Neural progenitor cell (in vitro differentiated cells): ENCODE measurements around the gene IER5. TPM values are rescaled to one million over a fixed set of nuclear protein-coding genes. Genes with fewer than 3 reads are reported as not detected.

Source experiments
- DNase-seq: peaks from one replicate; pipeline ENCODE4 v3.0.0-alpha.2; 2016; ENCODE audit warnings: low spot score
- H2AFZ ChIP-seq: fragments of 200-600 bp; sonication (generic); replicated peaks from 2 replicates; pipeline ENCODE4 v1.6.1; 2016; ENCODE audit warnings: antibody characterized with exemption
- H3F3A ChIP-seq: fragments of 200-600 bp; sonication (generic); 2 replicates; pipeline ENCODE4 v1.6.1; 2016; ENCODE audit warnings: antibody characterized with exemption, low read depth
- H3K27ac ChIP-seq: fragments of 200-600 bp; sonication (generic); 2 replicates; pipeline ENCODE4 v1.5.1; 2016; ENCODE audit warnings: mild to moderate bottlenecking
- H3K27me3 ChIP-seq: fragments of 200-600 bp; sonication (generic); 2 replicates; pipeline ENCODE4 v1.6.1; 2016; ENCODE audit warnings: mild to moderate bottlenecking, moderate library complexity
- H3K36me3 ChIP-seq: fragments of 200-600 bp; sonication (generic); 2 replicates; pipeline ENCODE4 v1.5.1; 2016
- H3K4me1 ChIP-seq: fragments of 200-600 bp; sonication (generic); 2 replicates; pipeline ENCODE4 v1.6.1; 2016; ENCODE audit warnings: mixed run types
- H3K4me2 ChIP-seq: fragments of 200-600 bp; sonication (generic); 2 replicates; pipeline ENCODE4 v1.6.1; 2016
- H3K4me3 ChIP-seq: fragments of 200-600 bp; sonication (generic); 2 replicates; pipeline ENCODE4 v1.5.1; 2016
- H3K79me2 ChIP-seq: fragments of 200-600 bp; sonication (generic); 2 replicates; pipeline ENCODE4 v1.6.1; 2016; ENCODE audit warnings: low read depth
- H3K9ac ChIP-seq: fragments of 200-600 bp; sonication (generic); 2 replicates; pipeline ENCODE4 v1.6.1; 2016
- H3K9me3 ChIP-seq: fragments of 200-600 bp; sonication (generic); 2 replicates; pipeline ENCODE4 v1.5.1; 2016; ENCODE audit warnings: low read depth
- H4K20me1 ChIP-seq: fragments of 200-600 bp; sonication (generic); 2 replicates; pipeline ENCODE4 v1.6.1; 2016; ENCODE audit warnings: low read depth
- H3K27ac Mint-ChIP-seq: 3 replicates; pipeline ENCODE4 v1.8.0; 2021; ENCODE audit warnings: mixed read lengths
- H3K27me3 Mint-ChIP-seq: 2 replicates; pipeline ENCODE4 v1.8.0; 2022; ENCODE audit warnings: low read depth, mild to moderate bottlenecking, inconsistent platforms, moderate library complexity, mixed read lengths; ENCODE audit not compliant: insufficient read depth
- H3K36me3 Mint-ChIP-seq: 3 replicates; pipeline ENCODE4 v1.8.0; 2021; ENCODE audit warnings: mixed read lengths
- H3K4me1 Mint-ChIP-seq: 3 replicates; pipeline ENCODE4 v1.8.0; 2021; ENCODE audit warnings: mixed read lengths
- H3K4me3 Mint-ChIP-seq: 3 replicates; pipeline ENCODE4 v1.8.0; 2021; ENCODE audit warnings: mild to moderate bottlenecking, moderate library complexity, mixed read lengths
- H3K9me3 Mint-ChIP-seq: 3 replicates; pipeline ENCODE4 v1.8.0; 2020; ENCODE audit warnings: mixed read lengths
- CTCF ChIP-seq: fragments of 200-600 bp; sonication (generic); IDR thresholded peaks from 2 replicates; pipeline ENCODE4 v1.5.1; 2017; ENCODE audit warnings: antibody characterized with exemption, mild to moderate bottlenecking
- EZH2 ChIP-seq: fragments of 200-600 bp; sonication (generic); IDR thresholded peaks from 2 replicates; pipeline ENCODE4 v1.6.1; 2017; ENCODE audit warnings: antibody characterized with exemption, mild to moderate bottlenecking, moderate library complexity
- EZH2phosphoT487 ChIP-seq: fragments of 200-600 bp; sonication (generic); IDR thresholded peaks from 2 replicates; pipeline ENCODE4 v1.6.1; 2017; ENCODE audit warnings: antibody characterized with exemption
- total RNA-seq: library from RNA; depleted of rRNA; stranded (reverse); fragments of >200 nt; gene quantifications from 2 replicates; pipeline ENCODE4 v1.2.3, GENCODE V29; 2015; ENCODE audit warnings: low replicate concordance

The IER5 gene
- total RNA-seq, 1 donor from 2014 or later = 8.0 TPM

DNA sequence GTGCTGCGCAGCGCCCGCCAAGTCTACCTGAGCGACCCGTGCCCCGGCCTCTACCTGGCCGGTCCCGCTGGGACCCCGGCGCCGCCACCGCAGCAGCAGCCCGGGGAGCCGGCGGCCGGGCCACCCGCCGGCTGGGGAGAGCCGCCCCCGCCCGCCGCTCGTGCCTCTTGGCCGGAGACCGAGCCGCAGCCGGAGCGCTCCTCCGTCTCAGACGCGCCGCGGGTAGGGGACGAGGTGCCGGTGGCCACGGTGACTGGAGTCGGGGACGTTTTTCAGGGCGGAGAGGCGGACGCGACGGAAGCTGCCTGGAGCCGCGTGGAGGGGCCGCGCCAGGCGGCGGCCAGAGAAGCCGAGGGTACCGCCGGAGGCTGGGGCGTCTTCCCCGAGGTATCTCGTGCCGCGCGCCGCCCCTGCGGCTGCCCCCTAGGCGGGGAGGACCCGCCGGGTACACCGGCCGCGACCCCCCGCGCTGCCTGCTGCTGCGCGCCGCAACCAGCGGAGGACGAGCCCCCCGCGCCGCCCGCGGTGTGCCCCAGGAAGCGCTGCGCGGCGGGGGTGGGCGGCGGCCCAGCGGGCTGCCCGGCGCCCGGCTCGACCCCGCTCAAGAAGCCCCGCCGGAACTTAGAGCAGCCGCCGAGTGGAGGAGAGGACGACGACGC lies 646 bp downstream of the IER5 start:
- no peak for TF ChIP-seq EZH2phosphoT487
- TF ChIP-seq CTCF = no peak
- Histone ChIP-seq H3K4me1 (peaks cover 17% of the 10 kb centered on the region), H3K4me2 (peak overlapping the region; percentile 78), H3K9me3 (no peaks in the 10 kb centered on the region), H3K4me3 (peak overlapping the region; percentile 74), H4K20me1 (peaks cover 45% of the 10 kb centered on the region), H3K27me3 (peaks cover 20% of the 10 kb centered on the region), H3K36me3 (no peaks in the 10 kb centered on the region), H3K79me2 (peaks cover 43% of the 10 kb centered on the region), H3F3A (peaks cover 11% of the 10 kb centered on the region), H3K27ac (no peak overlapping the region), H3K9ac (peak overlapping the region; percentile 23), H2AFZ (no peak overlapping the region)
- Mint-ChIP-seq H3K36me3 (peaks cover 14% of the 10 kb centered on the region), H3K4me3 (peak overlapping the region; percentile 100), H3K9me3 (no peaks in the 10 kb centered on the region), H3K27me3 (peaks cover 8% of the 10 kb centered on the region), H3K4me1 (peaks cover 38% of the 10 kb centered on the region), H3K27ac (no peak overlapping the region)
- peak; percentile 67 for DNase-seq

DNA sequence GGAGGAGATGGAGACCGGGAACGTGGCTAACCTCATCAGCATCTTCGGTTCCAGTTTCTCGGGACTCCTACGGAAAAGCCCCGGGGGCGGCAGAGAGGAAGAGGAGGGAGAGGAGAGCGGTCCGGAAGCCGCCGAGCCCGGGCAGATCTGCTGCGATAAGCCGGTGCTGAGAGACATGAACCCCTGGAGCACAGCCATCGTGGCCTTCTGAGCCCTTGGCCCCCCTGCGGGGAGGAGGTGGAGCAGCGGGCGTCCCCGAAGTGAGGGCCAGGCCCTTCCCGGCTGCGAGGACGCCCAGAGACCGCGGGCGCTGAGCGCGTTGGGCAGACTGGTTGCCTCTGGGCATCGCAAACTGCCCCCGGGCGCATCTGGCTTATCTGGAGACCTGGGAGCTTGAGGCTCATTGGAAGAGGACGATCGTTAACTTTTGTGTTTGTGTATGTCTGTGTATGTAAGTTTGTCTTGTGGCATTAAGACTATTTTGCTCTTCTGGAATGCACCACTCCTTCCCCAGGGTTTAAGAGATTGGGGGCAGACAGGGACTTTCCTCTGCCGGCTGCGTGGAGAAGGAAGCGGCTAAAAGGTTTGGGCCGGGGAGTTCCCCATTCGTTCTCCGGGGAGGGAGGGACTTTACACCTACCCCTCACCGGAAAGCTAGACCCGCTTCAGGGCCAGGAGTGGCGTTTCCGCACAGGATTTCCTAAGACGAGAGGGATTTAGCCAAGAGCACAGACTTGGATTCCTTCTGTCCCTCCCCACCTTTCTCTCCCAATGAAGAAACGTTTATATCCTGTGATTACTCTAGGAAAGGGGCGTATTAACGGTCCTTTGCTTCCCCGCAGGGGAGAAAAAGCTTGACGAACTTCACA lies 1.4 kb downstream of the IER5 start:
- TF ChIP-seq CTCF = no peak
- no peak for TF ChIP-seq EZH2
- no peak for TF ChIP-seq EZH2phosphoT487
- peak overlapping the region; percentile 17 for H3K9ac ChIP-seq
- peaks cover 43% of the 10 kb centered on the region for H3K79me2 ChIP-seq
- peaks cover 19% of the 10 kb centered on the region for H3F3A ChIP-seq
- H2AFZ ChIP-seq = no peak overlapping the region
- Mint-ChIP-seq H3K4me3 (peak overlapping the region; percentile 100), H3K36me3 (peaks cover 14% of the 10 kb centered on the region), H3K27me3 (peaks cover 9% of the 10 kb centered on the region), H3K9me3 (no peaks in the 10 kb centered on the region), H3K27ac (peak overlapping the region; percentile 89), H3K4me1 (peaks cover 42% of the 10 kb centered on the region)
- DNase-seq = peak; percentile 76
- no peak overlapping the region for H3K27ac ChIP-seq
- H3K4me2 ChIP-seq = peak overlapping the region; percentile 78
- peak overlapping the region; percentile 74 for H3K4me3 ChIP-seq
- no peaks in the 10 kb centered on the region for H3K36me3 ChIP-seq
- peaks cover 51% of the 10 kb centered on the region for H4K20me1 ChIP-seq
- no peaks in the 10 kb centered on the region for H3K9me3 ChIP-seq
- peaks cover 25% of the 10 kb centered on the region for H3K4me1 ChIP-seq
- peaks cover 20% of the 10 kb centered on the region for H3K27me3 ChIP-seq

DNA sequence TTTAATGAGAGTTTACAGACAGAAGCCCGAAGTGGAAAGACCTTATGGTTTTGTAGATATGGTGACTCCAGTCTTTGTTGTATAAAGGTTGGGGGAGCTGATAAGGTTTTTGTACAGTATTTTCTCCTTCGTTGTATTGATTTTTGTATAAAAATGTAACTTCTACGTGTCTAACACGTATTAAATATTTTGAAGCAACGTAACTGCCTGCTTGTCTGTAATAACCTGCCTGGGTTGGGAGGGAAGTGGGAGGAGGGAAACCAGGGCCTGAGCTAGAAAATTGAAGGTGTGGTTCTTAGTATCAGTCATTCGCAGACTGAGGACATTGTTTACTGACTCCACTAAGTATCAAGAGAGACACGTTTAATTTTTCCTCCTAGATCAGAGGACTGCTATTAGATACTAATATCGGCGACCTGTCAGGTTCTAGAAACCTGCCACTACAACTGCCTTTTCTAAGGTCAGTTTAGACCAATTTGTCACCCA lies 2.2 kb downstream of the IER5 start:
- Histone ChIP-seq H3K9ac (peak overlapping the region; percentile 17), H3K9me3 (no peaks in the 10 kb centered on the region), H3K79me2 (peaks cover 43% of the 10 kb centered on the region), H3F3A (peaks cover 23% of the 10 kb centered on the region), H3K4me3 (peak overlapping the region; percentile 74), H3K4me1 (peaks cover 30% of the 10 kb centered on the region), H3K27me3 (peaks cover 20% of the 10 kb centered on the region), H3K27ac (no peak overlapping the region), H4K20me1 (peaks cover 52% of the 10 kb centered on the region), H3K36me3 (no peaks in the 10 kb centered on the region), H2AFZ (no peak overlapping the region), H3K4me2 (peak overlapping the region; percentile 78)
- no peak overlapping the region for H3K27ac Mint-ChIP-seq
- peak overlapping the region; percentile 100 for H3K4me3 Mint-ChIP-seq
- H3K9me3 Mint-ChIP-seq = no peaks in the 10 kb centered on the region
- H3K4me1 Mint-ChIP-seq = peaks cover 49% of the 10 kb centered on the region
- DNase-seq = no peak
- peaks cover 10% of the 10 kb centered on the region for H3K27me3 Mint-ChIP-seq
- H3K36me3 Mint-ChIP-seq = peaks cover 14% of the 10 kb centered on the region
- TF ChIP-seq CTCF (no peak), EZH2phosphoT487 (no peak), EZH2 (no peak)
